GM12878 (cell line): ENCODE measurements around the gene CCDC201.

Source experiments
- CBX5 ChIP-seq: sonication (generic); IDR thresholded peaks from 2 replicates; pipeline ENCODE4 v1.6.1; 2016; ENCODE audit warnings: low read depth, moderate library complexity, mild to moderate bottlenecking, inconsistent platforms
- JUND ChIP-seq: IDR thresholded peaks from 2 replicates; pipeline ENCODE4 v1.6.1; 2012; ENCODE audit warnings: low read depth, mild to moderate bottlenecking, low read length, improper control_type of control experiment, moderate library complexity
- SP1 ChIP-seq: IDR thresholded peaks from one replicate; pipeline ENCODE4 v1.6.1; 2011; ENCODE audit warnings: low read depth, low read length
- TAF1 ChIP-seq: IDR thresholded peaks from 2 replicates; pipeline ENCODE4 v1.6.1; 2011; ENCODE audit warnings: mild to moderate bottlenecking, low read depth, low read length, borderline replicate concordance
- TBL1XR1 ChIP-seq: IDR thresholded peaks from 2 replicates; pipeline ENCODE4 v1.6.1; 2012; ENCODE audit warnings: low read depth, low read length, improper control_type of control experiment
- TCF3 ChIP-seq: IDR thresholded peaks from 2 replicates; pipeline ENCODE4 v1.6.1; 2012; ENCODE audit warnings: low read depth, mild to moderate bottlenecking, low read length, borderline replicate concordance; ENCODE audit not compliant: insufficient read depth
- TF ChIP-seq, protein P1 (sequence below): IDR thresholded peaks from 2 replicates; pipeline ENCODE4 v1.6.1; 2011; ENCODE audit warnings: low read depth, low read length, improper control_type of control experiment, borderline replicate concordance

DNA sequence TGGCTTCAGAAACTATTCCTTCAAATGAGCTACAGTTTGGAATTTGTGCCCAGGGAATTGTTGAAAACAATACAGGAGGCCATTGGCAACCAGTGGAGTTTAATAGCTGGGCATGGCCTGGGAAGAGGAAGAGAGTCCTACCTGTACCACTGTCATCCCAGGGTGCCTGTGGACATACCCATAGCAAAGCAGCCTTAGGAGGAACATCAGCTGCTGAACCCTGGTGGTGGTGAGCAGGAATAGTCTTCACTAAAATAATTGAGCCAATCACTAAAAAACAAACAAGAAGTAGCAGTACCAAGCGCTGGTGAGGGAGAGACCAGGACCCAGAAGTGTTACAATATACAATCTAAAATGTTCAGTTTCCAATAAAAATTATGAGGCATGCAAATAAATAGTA lies 29.9 kb upstream of the CCDC201 start:
- no peak for TF ChIP-seq JUND
- TF ChIP-seq SP1 = no peak
- TF ChIP-seq TCF3 = no peak
- TF ChIP-seq, protein P1, sequence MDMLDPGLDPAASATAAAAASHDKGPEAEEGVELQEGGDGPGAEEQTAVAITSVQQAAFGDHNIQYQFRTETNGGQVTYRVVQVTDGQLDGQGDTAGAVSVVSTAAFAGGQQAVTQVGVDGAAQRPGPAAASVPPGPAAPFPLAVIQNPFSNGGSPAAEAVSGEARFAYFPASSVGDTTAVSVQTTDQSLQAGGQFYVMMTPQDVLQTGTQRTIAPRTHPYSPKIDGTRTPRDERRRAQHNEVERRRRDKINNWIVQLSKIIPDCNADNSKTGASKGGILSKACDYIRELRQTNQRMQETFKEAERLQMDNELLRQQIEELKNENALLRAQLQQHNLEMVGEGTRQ = no peak
- TF ChIP-seq TAF1 = no peak
- no peak for TF ChIP-seq TBL1XR1
- TF ChIP-seq CBX5 = no peak
